Osteocyte (in vitro differentiated cells): ENCODE data around the gene RBMS2. TPM values are rescaled to one million over a fixed set of nuclear protein-coding genes. Genes with fewer than 3 reads are reported as not detected.

Source experiments
- DNase-seq: peaks from one replicate; pipeline ENCODE4 v3.0.0; 2021; ENCODE audit warnings: mixed read lengths; ENCODE audit not compliant: unreplicated experiment; ENCODE audit errors: extremely low spot score
- H3K27ac Mint-ChIP-seq: one replicate; pipeline ENCODE4 v1.8.0; 2021; ENCODE audit warnings: mild to moderate bottlenecking, mixed read lengths; ENCODE audit not compliant: unreplicated experiment
- H3K27me3 Mint-ChIP-seq: one replicate; pipeline ENCODE4 v1.8.0; 2021; ENCODE audit warnings: mixed read lengths; ENCODE audit not compliant: unreplicated experiment
- H3K36me3 Mint-ChIP-seq: one replicate; pipeline ENCODE4 v1.8.0; 2021; ENCODE audit warnings: mixed read lengths; ENCODE audit not compliant: unreplicated experiment
- H3K4me1 Mint-ChIP-seq: one replicate; pipeline ENCODE4 v1.8.0; 2021; ENCODE audit warnings: mixed read lengths; ENCODE audit not compliant: unreplicated experiment
- H3K4me3 Mint-ChIP-seq: one replicate; pipeline ENCODE4 v1.8.0; 2021; ENCODE audit warnings: mild to moderate bottlenecking, moderate library complexity, mixed read lengths; ENCODE audit not compliant: unreplicated experiment
- H3K9me3 Mint-ChIP-seq: one replicate; pipeline ENCODE4 v1.8.0; 2021; ENCODE audit warnings: mixed read lengths; ENCODE audit not compliant: unreplicated experiment
- CTCF ChIP-seq: fragments of 200-600 bp; sonication (generic); IDR thresholded peaks from 2 replicates; pipeline ENCODE4 v1.5.0; 2021; ENCODE audit warnings: antibody characterized with exemption, mild to moderate bottlenecking, moderate library complexity
- total RNA-seq: library from RNA; stranded (reverse); gene quantifications from 2 replicates; pipeline ENCODE4 v1.2.1, GENCODE V29; 2021

The RBMS2 gene
- total RNA-seq, 1 donor from 2014 or later: 80.0 TPM

GRCh38 chr12:56602239-56602638 lies 80.6 kb downstream of the RBMS2 start:
- Mint-ChIP-seq H3K9me3 (no peaks in the 10 kb centered on the region), H3K4me1 (no peaks in the 10 kb centered on the region), H3K36me3 (peaks cover 80% of the 10 kb centered on the region), H3K4me3 (no peak overlapping the region), H3K27ac (no peak overlapping the region), H3K27me3 (no peaks in the 10 kb centered on the region)
- no peak for TF ChIP-seq CTCF
- DNase-seq: no peak

- Mint-ChIP-seq H3K4me1 (no peaks in the 10 kb centered on the region), H3K9me3 (no peaks in the 10 kb centered on the region), H3K27me3 (no peaks in the 10 kb centered on the region), H3K36me3 (peaks cover 74% of the 10 kb centered on the region), H3K4me3 (no peak overlapping the region), H3K27ac (no peak overlapping the region)
- DNase-seq: no peak
- no peak for TF ChIP-seq CTCF
Observed at GRCh38 chr12:56604355-56604754, 82.7 kb downstream of the RBMS2 start.

GRCh38 chr12:56614627-56615026 lies 93.0 kb downstream of the RBMS2 start:
- Mint-ChIP-seq H3K36me3 (peaks cover 79% of the 10 kb centered on the region), H3K4me1 (no peaks in the 10 kb centered on the region), H3K27ac (no peak overlapping the region), H3K9me3 (no peaks in the 10 kb centered on the region), H3K27me3 (no peaks in the 10 kb centered on the region), H3K4me3 (no peak overlapping the region)
- TF ChIP-seq CTCF: no peak
- no peak for DNase-seq

- Mint-ChIP-seq H3K27me3 (no peaks in the 10 kb centered on the region), H3K4me1 (no peaks in the 10 kb centered on the region), H3K4me3 (no peak overlapping the region)
Observed at GRCh38 chr12:56616244-56616643, 94.6 kb downstream of the RBMS2 start.

GRCh38 chr12:56616925-56617324 lies 95.3 kb downstream of the RBMS2 start:
- Mint-ChIP-seq H3K27me3 (no peaks in the 10 kb centered on the region), H3K27ac (no peak overlapping the region), H3K4me3 (no peak overlapping the region), H3K4me1 (no peaks in the 10 kb centered on the region), H3K9me3 (no peaks in the 10 kb centered on the region), H3K36me3 (peaks cover 62% of the 10 kb centered on the region)
- no peak for TF ChIP-seq CTCF
- no peak for DNase-seq

More at GRCh38 chr12:56616244-56616643, 94.6 kb downstream of the RBMS2 start:
- H3K27ac Mint-ChIP-seq: no peak overlapping the region
- DNase-seq: no peak
- TF ChIP-seq CTCF: no peak
- H3K36me3 Mint-ChIP-seq: peaks cover 69% of the 10 kb centered on the region
- no peaks in the 10 kb centered on the region for H3K9me3 Mint-ChIP-seq
